GM21381 (cell line): ENCODE data around the gene PCDHA5.

Source experiments
- ATAC-seq: cut with Tn5 transposase; IDR thresholded peaks from one replicate; pipeline ENCODE4 v1.9.1; 2021; ENCODE audit warnings: mild to moderate bottlenecking, moderate library complexity; ENCODE audit not compliant: unreplicated experiment

The PCDHA5 gene

DNA sequence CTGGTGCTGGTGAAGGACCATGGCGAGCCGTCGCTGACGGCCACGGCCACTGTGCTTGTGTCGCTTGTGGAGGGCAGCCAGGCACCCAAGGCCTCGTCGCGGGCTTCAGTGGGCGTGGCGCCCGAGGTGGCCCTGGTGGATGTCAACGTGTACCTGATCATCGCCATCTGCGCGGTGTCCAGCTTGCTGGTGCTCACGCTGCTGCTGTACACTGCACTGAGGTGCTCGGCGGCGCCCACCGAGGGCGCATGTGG lies 36.5 kb downstream of the PCDHA5 start:
- ATAC-seq = no peak

DNA sequence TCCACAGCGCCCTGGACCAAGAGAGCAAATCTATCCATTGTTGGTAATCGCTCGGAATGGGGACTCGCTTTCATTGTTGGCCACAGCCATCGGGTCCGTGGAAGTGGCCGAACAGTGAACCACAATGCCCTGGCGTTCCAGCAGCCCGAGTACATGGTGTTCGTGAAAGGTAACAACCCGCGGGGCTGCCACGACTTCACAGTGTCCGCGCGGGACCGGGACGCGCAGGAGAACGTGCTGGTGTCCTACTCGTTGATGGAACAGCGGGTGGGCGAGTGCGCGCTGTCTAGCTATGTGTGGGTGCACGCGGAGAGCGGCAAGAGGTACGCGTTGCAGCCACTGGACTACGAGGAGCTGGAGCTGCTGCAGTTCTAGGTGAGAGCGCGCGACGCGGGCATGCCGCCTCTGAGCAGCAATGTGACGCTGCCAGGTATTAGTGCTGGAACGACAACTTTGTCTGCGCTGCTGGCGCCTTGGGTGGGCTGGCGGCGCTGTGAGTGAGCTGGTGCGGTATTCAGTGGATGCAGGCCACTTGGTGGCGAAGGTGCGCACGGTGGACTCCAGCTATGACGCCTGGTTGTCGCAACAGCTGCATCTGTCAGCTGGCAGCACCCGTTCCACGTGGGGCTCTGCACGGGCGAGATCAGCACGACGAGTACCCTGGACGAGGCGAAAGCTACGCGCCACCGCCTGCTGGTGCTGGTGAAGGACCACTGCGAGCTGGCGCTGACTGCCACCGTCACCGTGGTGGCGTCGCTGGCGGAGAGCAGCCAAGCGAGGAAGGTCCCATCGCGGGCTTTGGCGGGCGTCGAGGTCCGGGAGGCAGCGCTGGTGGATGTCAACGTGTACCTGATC lies 41.3 kb downstream of the PCDHA5 start:
- no peak for ATAC-seq

DNA sequence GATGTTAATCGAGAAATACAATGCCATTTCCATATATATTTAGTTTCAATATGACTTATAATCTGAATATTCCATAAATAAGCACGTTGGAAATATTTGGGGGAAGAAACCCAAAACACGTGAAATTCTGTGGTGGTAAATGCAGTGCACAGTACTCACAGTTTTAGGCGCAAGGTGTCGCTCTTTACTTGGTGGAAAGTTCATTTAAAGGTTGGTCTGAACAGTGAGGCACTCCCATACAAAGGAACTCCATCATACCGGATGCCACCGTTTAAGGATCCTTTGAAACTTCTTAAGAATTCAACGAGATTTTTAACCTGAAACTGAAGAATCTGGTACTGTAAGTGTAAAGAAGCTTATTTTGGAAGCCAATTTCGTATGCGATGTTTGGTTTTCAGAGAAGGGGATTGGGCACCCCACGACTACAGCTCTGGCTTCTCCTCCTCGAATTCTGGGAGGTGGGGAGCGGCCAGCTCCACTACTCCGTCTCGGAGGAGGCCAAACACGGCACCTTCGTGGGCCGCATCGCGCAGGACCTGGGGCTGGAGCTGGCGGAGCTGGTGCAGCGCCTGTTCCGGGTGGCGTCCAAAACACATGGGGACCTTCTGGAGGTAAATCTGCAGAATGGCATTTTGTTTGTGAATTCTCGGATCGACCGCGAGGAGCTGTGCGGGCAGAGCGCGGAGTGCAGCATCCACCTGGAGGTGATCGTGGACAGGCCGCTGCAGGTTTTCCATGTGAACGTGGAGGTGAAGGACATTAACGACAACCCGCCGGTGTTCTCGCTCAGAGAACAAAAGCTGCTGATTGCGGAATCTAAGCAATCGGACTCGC lies 47.5 kb downstream of the PCDHA5 start, which contains the start of gene PCDHA11:
PCDHA11 (plus strand) TSS at position 237 of the 834 bp plus-strand sequence; CDS start at position 384, 147 bp downstream.
- ATAC-seq = no peak

DNA sequence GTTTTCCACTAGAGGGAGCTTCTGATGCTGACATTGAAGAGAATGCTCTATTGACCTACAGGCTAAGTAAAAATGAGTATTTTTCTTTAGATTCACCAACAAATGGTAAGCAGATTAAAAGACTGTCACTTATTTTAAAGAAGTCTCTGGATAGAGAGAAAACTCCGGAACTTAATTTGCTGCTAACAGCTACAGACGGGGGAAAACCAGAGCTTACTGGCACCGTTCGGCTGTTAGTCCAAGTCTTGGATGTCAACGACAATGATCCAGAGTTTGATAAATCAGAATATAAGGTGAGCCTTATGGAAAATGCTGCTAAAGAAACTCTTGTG lies 48.1 kb downstream of the PCDHA5 start:
- no peak for ATAC-seq

DNA sequence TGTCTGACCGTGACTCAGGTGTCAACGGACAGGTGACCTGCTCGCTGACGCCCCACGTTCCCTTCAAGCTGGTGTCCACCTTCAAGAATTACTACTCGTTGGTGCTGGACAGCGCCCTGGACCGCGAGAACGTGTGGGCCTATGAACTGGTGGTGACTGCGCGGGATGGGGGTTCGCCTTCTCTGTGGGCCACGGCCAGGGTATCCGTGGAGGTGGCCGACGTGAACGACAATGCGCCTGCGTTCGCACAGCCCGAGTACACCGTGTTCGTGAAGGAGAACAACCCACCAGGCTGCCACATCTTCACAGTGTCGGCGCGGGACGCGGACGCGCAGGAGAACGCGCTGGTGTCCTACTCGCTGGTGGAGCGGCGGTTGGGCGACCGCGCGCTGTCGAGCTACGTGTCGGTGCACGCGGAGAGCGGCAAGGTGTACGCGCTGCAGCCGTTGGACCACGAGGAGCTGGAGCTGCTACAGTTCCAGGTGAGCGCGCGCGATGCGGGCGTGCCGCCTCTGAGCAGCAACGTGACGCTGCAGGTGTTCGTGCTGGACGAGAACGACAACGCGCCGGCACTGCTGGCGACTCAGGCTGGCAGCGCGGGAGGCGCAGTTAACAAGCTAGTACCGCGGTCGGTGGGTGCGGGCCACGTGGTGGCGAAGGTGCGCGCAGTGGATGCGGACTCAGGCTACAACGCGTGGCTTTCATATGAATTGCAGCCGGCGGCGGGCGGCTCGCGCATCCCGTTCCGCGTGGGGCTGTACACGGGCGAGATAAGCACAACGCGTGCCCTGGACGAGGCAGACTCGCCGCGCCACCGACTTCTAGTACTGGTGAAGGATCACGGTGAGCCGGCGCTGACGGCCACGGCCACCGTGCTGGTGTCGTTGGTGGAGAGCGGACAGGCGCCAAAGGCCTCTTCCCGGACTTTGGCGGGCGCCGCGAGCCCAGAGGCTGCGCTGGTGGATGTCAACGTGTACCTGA lies 49.1 kb downstream of the PCDHA5 start:
- ATAC-seq = no peak
